DMS53 (cell line): Measurements from ENCODE around the gene DIRAS1.
A peak's percentile ranks its signal among the peaks of the same experiment; 100 is the strongest.
"Not testable (repeated sequence)": the region's sequence is repeated elsewhere in the genome, so short reads cannot be mapped to it uniquely, and the experiment has no call there.

ENCODE experiments used
- DNase-seq: peaks from one replicate; lab custom pipeline; 2025; lab: John Stamatoyannopoulos, UW

The DIRAS1 gene

DNA sequence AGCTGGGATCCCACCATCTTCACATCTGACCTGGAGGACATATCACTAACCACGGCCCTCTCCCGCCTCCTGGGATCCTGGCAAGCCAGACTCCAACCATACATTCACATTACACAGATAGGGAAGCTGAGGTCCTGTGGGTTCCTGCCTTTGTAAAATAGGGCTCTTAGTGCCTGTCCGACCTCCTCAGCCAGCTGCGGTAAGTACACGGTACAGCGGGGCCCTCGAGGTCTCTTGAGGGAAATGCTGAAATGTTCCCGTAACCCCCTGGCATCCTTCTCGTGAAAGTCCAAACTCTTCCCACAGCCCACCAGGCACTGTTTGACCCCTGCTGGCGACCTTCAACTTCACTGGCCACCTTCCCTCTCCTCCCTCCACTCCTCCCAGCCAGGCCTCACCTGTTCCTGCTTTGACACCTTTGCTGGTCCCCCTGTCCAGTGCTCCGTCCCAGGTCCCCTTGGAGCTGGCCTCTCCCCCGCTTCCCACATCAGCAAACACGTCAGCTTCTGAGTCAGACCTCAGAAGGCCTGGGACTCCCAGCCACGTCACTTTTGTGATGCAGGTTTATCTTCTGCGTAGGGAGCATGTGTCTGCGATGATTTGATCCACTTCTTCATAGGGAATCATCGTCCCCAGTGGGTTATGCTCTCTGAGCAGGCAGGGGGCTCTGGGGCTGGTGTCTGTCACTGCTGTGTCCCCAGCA, 9.8 kb downstream of the DIRAS1 start:
- DNase-seq: no peak

DNA sequence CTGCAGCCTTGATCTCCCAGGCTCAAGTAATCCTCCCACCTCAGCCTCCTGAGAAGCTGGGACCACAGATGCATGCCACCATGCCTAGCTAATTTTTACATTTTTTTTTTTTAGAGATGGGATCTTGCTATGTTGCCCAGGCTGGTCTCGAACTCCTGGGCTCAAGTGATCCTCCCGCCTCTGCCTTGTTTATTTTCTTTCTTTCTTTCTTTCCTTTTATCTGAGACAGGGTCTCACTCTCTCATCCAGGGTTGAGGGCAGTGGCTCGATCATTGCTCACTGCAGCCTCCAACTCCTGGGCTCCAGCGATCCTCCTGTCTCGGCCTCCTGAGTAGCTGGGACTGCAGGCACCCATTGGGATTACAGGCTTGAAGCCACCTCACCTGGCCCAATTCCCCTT, 14.9 kb downstream of the DIRAS1 start:
- DNase-seq: no peak

DNA sequence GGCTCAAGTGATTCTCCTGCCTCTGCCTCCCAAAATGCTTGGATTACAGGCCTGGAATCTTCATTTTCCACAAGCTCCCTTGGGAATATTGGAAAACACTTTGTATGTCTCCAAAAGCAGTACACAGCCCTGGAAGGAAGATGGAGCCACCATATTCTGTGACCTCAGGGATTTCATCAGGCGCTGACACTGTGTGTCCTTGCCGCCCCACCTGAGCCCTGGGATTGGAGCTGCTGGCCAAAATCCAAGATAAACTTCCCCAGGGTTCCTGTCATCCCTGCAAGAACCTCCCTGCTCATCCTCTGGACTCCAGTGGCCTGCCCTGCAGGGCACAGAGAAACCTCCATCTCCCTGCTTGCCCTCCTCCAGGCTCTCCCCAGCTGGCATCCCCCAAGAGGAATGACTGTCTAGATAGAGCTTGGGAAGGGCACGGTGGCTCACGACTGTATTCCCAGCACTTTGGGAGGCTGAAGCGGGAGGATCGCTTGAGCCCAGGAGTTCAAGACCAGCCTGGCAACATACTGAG, 17.4 kb downstream of the DIRAS1 start:
- no peak for DNase-seq

DNA sequence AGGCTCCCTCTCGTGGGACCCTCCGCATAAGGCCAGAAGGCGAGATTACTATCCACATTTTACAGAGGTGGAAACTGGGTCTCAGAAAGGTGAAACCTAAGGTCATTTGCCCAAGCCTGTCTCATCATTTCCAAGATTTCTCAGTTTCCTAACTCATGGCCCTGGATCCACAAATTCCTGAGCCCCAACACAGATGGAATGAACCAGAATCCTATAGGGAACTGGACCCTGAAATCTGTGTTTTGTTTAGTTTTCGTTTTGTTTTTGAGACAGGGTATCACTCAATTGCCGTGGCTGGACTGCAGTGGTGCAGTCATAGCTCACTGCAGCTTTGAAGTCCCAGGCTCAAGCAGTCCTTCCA, 18.1 kb downstream of the DIRAS1 start:
- no peak for DNase-seq

DNA sequence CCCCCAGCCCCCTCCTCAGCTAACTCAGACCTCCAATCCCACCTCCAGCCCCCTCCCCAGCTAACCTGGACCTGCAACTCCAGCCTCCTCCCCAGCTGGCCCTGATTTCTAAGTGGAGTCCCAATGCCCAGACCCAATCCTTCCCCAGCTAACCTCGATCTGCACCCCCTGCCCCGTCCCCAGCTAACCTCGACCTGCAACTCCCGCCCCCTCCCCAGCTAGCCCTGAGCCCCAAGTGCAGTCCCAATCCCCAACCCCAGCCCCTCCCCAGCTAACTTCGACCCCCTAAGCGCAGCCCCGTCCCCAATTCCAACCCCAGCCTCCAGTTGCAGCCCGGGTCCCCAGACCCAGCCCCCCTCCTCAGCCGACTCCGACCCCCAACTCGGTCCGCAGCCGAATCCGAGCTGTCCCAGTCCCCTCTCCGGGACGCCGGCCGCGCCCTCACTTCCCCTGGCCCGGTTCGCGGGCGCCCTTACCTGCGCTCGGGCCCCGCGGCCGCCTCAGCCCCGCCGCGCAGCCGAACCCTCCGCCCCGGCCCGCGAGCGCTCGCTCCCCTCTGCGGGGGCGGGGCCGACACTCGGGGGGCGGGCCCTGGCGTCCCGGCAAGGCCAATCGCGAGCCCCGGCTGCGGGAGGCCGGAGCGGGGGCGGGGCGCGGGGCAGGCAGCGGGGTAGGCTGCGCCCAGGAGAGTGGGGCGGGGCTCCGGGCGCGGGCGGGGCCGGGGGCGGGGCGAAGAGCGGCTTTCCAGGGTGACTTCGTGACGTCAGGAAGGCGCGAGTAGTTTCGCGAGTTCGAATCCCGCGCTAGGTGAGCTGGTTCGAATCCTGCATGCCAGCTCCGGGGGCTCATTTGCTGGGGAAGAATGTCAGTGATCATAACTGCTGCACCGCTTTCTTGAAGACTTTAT, 18.7 kb downstream of the DIRAS1 start, which contains the start of gene GNG7:
GNG7 (minus strand) TSS at position 525 of the 907 bp plus-strand sequence. CDS start 182,006 bp downstream, outside the sequence.
- DNase-seq: peak; percentile 66

DNA sequence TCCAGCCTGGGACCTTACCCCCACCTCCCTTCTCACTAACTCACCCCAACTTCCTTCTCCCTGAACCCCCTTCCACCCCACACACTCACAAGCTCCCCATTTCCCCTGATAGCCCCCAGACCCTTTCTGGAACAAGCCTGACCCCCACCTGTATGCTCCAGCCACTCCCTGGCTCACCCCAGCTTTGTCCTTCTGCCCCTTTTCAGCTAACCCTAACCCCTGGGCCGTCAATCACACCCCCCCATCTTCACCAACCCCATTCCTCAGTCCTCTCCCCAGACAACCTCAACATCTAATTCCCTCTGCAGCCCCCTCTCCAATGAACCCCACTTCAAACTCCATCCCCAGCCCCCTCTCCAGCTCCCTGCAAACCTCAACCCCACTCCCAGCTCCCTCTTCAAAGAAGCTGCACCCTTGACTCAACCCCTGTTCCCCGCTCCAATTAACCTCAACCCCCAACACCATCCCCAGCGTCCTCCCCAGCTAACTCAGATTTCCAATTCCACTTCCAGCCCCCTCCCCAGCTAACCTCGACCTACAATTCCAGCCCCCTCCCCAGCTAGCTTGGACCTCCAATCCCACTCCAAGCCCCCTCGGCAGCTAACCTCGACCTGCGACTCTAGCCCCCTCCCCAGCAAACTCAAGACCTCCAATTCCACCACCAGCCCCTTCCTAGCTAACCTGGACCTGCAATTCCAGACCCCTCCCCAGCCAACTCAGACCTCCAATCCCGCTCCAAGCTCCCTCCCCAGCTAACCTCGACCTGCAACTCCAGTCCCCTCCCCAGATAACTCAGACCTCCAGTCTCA, 19.6 kb downstream of the DIRAS1 start:
- no peak for DNase-seq

DNA sequence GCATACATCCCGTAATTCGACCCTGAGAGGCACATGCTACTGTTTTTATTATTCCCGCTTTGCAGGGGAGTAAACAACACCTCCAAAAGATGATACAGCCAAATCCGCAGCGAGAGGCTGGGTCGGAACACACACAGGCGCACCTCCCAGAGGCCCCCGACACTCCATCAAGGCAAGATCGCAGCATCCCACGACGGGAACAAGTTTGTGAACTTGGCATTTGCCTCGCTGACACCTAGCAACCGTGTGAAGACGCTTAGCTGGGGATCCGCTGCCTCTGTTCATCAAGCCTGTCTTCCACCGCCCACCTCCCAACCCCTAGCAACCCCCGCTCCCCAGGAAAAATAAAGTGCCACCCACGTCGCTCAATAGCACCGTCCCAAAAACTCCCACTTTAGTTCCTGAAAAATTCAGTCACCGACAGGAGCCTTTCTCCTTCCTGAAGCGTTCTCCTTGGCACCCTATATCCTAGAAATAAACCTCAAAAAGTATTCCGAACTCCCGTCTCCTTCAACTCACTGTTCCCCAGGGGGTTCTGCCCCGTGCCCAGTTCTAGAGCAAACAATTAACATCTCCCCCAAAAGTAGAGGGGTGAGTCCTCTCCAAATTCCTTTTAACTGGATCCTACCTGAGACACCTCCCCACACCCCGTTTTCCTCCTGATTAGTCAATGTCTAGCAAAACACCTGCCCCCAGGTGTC, 20.4 kb downstream of the DIRAS1 start:
- no peak for DNase-seq

DNA sequence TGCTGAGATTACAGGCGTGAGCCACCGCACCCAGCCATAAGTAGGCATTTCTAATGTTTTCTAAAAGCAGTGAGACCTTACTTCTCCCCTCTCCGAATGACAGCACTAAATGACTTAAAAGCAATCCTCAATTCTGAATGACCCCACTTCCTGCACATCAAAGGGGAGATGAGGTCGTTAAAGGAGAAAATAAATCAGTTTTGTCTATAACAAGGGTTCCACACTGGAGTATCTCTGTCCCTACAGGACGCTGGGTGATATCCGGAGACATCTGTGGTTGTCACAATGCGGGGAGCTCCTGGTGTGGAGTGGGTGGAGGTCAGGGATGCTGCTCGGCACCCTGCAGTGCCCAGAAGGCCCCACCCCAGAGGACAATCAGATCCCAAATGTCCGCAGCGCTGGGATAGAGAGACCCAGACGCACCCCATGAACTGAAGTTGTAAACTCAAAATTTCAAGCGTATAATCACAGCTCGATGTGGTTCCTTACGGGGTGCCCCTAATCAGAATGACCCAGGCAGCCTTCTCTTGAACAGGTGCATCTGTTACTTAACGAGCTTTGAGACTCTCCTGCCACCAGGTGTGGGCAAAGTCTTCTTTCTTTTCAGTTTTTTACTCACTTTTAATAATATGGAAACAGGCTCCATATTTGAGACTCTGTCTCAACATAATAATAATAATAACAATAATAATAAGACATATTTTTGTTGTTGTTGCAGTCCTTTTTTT, 21.6 kb downstream of the DIRAS1 start:
- no peak for DNase-seq

DNA sequence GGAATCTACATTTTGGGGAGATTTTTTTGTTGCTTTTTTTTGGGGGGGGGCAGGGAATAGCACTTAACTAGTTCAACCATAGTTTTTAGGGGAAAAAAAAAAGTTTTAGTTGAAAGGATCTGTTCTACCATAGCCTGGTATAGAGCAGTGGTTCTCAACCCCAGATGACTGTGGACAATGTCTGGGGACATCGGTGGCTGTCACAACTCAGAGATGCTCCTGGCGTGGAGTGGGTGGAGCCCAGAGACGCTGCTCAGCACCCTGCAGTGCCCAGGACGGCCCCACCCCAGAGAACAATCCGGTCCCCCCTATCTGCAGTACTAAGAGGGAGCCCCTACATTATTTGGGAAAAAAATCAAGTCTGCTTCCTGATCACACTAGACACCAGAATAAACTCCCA, 27.0 kb downstream of the DIRAS1 start:
- no peak for DNase-seq

DNA sequence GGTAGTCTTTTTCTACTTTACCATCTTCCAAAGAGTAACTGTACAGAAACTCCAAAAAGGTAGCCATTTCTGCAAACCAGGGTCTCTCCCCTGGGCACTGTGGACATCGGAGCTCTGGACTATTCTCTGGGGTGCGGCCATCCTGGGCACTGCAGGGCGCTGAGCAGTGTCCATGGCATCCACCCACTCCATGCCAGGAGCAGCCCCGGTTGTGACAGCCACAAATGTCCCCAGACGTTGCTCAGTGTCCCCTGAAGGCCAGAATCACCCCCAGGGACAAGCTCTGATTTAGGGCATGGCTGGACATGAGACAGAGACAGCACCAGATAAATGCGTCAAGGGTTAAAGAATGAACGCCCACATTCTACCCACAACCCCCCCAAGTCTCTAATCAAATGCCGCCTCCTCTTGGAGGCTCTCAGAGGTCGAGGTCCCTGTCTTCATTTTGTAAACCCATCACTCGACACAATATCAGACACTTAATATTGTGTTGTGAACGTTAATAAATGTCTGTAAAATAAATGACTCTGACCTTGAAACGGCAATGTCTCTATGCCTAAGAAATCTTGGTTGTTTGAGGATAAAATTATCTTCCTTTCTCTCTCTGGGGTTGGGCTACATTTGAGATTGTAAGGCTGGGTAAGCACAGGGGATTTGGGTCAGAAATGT, 27.5 kb downstream of the DIRAS1 start:
- no peak for DNase-seq

DNA sequence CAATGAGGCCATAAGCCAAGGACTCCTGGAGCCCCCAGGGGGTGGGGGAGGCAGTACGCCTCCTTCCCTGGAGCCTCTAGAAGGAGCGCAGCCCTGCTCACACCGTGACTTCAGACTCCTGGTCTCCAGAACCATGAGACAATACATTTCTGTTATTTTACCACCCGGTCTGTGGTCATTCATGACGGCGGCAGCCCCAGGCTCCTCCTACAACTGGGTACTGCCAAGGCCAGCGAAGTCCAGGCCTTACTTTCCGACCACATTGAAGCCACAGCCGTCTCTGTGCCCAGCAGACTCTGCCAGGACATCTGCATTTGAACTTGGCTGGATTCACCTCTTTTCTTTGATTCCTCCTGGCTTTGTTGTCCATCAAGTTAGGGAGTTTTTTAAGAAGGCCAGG, 29.2 kb downstream of the DIRAS1 start:
- no peak for DNase-seq

DNA sequence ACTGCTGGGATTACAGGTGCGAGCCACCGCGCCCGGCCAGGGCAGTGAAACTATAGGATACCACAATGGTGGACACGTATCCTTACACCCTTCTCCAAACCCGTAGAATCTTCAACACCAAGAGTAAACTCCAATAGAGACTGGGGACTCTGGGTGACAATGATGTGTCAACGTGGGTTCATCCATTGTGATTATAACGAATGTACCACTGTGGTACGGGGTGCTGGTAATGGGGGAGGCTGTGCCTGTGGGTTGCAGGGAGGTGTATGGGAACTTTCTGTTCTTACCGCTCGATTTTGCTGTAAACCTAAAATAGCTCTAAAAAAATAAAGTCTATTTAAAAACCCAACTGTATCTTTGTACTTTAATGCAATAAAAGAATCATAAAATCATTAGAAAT, 30.3 kb downstream of the DIRAS1 start:
- DNase-seq: no peak

DNA sequence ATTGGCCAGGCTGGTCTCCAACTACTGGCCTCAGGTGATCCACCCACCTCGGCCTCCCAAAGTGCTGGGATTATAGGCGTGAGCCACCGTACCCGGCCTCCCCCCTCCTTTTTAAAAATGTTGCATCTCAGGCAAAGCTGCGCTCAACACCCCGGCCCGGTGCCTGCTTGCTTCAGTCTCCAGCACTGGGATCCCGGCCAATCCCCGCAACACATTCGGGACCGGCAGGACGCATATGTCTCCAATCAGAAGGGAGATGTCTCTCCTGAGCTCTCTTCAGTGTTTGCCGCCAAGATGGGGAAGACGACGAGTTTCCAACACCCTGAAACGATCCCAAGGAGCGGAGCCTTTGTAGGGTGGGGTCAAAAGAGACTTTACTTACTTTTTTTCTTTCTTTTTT, 34.8 kb downstream of the DIRAS1 start:
- DNase-seq: no peak

DNA sequence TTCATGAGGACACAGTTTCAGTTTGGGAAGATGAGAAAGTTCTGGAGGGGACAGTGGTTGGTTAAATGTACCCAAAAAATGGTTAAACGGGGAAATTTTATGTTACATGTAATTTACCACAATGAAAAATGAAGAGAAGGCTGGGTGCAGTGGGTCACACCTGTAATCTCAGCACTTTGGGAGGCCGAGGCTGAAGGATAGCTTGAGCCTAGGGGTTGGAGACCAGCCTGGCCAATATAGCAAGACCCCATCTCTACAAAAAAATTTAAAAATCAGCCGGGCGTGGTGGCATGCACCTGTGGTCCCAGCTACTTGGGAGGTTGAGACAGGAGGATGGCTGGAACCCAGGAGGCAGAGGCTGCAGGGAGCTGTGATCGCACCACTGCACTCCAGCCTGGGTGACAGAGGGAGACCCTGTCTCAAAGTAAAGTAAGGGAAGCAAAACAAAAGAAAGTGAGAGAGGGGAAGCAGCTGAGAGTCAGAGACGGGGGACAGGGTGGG, 35.9 kb downstream of the DIRAS1 start:
- no peak for DNase-seq

DNA sequence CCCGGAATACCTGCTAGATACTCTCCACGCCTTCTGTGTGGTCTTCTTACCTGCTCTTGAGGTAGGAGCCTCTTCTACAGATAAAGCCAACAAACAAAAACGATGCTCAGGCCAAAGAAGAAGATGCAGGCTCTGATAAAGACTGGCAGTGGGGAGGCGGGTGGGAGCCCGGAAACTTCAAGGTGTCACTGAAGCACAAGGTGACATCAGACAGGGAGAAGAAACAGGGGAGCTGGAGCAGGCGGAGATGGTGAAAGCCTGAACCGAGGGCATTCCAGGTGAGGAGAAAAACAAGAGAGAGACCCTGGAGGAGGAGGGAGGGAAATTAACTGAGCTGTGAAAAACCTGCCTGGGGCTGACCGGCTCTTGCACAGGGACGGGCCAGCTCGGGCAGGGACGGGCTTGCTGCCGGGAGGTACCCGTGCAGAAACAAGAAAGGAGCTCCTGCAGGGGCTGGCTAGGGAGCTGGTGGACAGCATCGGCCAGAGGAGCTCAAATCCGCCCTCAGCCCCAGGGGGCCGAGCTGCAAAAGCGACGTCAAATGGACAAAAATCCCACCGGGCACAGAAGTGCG, 37.7 kb downstream of the DIRAS1 start:
- no peak for DNase-seq

DNA sequence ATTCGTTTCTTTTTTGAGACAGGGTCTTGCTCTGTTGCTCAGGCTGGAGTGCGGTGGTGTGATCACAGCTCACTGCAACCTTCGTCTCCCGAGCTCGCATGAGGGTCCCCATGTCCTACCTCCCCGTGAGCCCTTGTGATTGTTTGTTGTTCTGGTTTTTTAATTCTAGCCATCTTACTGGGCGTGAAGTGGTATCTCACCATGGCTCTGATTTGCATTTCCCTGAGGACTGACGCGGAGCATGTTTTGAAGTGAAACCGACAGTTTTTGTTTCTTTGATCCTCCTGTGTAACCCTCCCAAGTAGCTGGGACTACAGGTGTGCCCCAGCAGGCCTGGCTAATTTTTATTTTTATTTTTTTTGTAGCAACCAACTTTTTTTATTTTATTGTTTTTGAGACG, 40.4 kb downstream of the DIRAS1 start:
- DNase-seq: no peak

DNA sequence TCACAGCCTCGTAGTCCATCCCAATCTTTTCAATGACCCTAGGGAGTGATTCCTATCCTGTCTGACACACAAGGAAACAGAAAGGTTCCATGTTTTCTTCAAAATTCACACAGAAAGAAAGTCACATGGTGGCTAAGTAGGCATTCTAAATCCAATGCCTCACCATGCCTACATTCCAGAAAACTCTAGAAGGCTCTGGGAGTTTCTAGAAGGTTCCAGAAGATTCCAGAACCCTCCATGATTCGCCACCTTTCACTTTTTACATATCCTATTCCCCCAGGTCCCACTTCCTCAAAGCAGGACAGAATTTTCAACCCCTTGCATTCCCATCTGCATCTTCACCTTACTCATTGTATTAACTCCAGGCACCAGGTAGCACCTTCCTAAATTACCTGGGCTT, 41.7 kb downstream of the DIRAS1 start:
- DNase-seq: no peak

DNA sequence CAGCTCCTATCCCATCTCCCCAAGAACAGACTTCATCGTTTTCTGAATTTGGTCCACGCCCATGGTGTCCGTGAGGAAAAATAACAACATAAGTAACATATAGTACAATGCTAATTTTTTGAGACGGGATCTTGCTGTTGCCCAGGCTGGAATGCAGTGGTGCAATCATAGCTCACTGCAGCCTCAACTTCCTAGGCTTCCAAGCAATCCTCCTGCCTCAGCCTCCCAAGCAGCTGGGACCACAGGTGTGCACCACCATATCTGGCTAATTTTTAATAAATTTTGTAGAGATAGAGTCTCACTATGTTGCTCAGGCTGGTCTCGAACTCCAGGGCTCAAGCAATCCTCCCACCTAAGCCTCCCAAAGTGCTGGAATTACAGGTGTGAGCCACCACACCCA, 42.2 kb downstream of the DIRAS1 start:
- DNase-seq: not testable (repeated sequence)

DNA sequence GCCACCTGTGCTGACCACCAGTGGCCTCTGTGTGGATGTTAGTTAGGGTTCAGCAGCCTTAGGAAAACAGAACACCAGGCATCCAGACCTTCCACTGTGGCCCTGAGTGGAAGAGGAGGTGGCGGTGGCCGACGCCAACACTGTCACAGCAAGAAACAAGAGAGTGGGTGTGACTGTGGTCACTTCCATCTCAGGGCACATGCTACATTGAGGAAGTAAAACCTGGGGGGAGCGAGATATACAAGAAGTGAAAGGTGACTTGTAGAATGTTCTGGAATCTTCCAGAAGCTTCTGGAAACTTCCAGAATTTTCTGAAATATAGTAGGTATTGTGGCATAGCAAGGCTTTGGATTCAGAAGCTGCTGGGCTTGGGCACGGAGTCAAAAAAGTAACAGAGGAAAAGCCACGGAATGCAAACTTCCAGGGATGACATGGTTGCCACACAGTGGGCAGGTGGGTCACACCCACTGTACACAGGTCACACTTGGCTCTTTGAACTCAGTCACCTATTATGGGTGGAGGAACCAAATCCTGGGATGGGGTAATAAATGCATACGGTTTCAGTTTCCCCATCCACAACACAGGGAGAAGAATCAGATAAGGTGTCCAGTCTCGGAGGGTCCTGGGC, 43.0 kb downstream of the DIRAS1 start:
- DNase-seq: no peak
